Peyer's patch (tissue), 4 donors: ENCODE results near the gene IMMP2L.

Experiments
- POLR2A ChIP-seq, 2 donors: fragments of 450-650 bp; IDR thresholded peaks; one replicate each; pipeline ENCODE4 v1.5.1; 2017; ENCODE audit warnings: antibody characterized with exemption in 2 of 2, mild to moderate bottlenecking in 2 of 2, moderate library complexity in 2 of 2
- TF ChIP-seq, protein P1 (sequence below), 6 experiments: fragments of 450-650 bp in 4 of 6; fragments of 200-600 bp in 2 of 6; sonication (generic) in 1 of 6; IDR thresholded peaks; one replicate each; pipeline ENCODE4 v1.5.1; 2017 to 2019; ENCODE audit warnings: antibody characterized with exemption in 6 of 6, mild to moderate bottlenecking in 3 of 6, moderate library complexity in 1 of 6

- TF ChIP-seq, protein P1, sequence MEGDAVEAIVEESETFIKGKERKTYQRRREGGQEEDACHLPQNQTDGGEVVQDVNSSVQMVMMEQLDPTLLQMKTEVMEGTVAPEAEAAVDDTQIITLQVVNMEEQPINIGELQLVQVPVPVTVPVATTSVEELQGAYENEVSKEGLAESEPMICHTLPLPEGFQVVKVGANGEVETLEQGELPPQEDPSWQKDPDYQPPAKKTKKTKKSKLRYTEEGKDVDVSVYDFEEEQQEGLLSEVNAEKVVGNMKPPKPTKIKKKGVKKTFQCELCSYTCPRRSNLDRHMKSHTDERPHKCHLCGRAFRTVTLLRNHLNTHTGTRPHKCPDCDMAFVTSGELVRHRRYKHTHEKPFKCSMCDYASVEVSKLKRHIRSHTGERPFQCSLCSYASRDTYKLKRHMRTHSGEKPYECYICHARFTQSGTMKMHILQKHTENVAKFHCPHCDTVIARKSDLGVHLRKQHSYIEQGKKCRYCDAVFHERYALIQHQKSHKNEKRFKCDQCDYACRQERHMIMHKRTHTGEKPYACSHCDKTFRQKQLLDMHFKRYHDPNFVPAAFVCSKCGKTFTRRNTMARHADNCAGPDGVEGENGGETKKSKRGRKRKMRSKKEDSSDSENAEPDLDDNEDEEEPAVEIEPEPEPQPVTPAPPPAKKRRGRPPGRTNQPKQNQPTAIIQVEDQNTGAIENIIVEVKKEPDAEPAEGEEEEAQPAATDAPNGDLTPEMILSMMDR (IDR thresholded peaks at IDR 0.05), result no peak
- TF ChIP-seq POLR2A (IDR thresholded peaks at IDR 0.05), result no peak
These were observed 181.3 kb downstream of the IMMP2L start for GRCh38 chr7:111380945-111381344.
